Activated CD8-positive, alpha-beta memory T cell treated with anti-CD3 and anti-CD28 coated beads for 24 hours (primary cell): ENCODE results near the gene ANXA2.
"Not testable (repeated sequence)": the region's sequence is repeated elsewhere in the genome, so short reads cannot be mapped to it uniquely, and the experiment has no call there.

Experiments
- DNase-seq: peaks from one replicate; pipeline ENCODE4 v3.0.0-alpha.2; 2020

ANXA2 gene

GRCh38 chr15:60408463-60408981, 10.7 kb upstream of the ANXA2 start:
- DNase-seq: no peak

- DNase-seq: no peak
Measured at GRCh38 chr15:60407415-60407805, 9.6 kb upstream of the ANXA2 start.

DNA sequence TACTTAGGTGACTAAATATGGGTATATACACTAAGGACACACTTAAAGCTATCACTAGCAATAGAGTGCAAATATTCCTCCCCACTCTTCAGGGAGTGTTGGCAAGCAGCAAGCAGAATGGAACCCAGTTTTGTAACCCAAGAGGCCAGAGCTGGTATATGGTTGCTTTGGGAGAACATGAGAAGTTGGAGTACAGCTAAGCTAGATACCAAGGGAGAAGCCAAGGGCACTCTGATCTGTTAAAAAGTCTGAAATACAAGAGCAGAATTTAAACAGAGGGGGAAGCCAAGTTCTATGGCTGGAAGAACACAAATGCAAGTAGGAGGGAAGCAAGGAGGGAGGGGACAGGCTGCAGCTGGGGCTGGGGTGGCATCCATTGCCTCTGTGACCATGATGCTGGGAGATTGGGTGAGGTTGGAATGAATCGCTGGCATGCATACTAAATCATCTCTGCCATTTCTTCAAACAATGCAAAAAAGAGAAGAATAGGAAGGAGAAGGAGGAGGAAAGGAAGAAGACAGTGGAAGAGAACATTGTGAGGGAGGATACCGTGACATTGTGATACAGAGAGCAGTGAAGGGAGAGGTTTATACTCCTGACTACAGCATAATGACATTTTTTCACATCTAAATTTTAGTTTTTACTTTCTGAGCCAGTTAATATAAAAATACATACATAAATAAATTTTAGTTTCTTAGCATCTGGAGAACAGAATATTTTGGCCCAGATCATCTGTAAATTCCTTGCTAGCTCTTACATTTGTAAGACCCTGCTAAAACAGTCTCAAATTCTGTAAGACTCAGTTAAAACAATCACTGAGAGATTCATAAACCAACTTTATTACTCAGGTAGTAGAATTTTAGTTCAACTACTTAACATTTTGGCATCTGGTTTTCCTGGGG, 9.0 kb upstream of the ANXA2 start:
- no peak for DNase-seq

GRCh38 chr15:60405399-60405798, 7.6 kb upstream of the ANXA2 start:
- DNase-seq: no peak

GRCh38 chr15:60404351-60404750, 6.6 kb upstream of the ANXA2 start:
- not testable (repeated sequence) for DNase-seq

GRCh38 chr15:60400944-60401343, 3.2 kb upstream of the ANXA2 start:
- no peak for DNase-seq

DNA sequence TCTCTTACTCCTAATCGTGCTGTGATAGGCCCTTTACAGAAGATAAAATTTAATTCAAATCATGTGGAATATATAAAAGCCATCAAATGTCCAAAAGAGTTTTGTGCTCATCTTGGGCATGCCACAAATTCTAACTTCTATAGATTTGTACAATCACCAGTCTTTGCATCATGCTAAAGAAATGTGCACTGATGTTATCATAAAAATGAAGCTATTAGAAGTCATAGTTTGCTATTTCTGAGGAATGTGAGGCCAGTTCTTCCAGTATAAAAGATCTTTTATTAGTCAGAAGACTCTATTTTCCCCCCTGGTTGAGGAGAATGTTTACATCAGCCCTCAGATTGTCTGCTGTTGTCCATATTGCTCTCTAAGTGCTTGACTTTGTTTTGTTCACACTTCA, 2.1 kb upstream of the ANXA2 start:
- no peak for DNase-seq

DNA sequence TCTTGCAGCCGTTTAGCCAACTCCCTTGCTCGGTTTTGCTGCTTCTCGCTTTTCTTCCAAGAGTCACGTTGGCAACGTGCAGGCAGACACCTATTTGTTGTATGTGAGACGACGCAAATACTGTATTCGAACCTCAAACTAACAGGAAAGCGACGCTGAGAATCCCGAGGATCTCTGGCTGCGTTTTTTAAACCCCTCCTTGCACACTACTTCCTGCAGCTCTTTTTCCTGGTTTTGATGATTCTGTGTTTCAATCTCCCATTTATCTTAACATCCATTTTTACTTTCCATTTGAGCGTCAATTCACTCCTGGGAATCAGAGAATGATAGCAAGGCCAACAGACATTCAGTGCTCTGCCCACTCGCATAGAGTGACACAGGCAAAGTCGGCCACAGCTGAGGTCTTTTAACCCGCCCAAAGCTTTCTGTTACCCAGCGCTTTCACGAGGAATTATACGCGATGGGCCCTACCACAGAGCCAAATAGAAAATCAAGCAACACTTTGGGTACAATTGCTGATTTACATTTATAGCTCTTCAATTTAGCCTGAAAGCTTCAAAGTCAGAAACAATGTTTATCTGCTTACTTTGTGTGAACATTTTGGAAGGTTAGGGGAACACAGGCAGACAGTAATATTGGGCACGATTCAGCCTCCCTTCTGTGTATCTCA, 1.6 kb upstream of the ANXA2 start:
- no peak for DNase-seq

DNA sequence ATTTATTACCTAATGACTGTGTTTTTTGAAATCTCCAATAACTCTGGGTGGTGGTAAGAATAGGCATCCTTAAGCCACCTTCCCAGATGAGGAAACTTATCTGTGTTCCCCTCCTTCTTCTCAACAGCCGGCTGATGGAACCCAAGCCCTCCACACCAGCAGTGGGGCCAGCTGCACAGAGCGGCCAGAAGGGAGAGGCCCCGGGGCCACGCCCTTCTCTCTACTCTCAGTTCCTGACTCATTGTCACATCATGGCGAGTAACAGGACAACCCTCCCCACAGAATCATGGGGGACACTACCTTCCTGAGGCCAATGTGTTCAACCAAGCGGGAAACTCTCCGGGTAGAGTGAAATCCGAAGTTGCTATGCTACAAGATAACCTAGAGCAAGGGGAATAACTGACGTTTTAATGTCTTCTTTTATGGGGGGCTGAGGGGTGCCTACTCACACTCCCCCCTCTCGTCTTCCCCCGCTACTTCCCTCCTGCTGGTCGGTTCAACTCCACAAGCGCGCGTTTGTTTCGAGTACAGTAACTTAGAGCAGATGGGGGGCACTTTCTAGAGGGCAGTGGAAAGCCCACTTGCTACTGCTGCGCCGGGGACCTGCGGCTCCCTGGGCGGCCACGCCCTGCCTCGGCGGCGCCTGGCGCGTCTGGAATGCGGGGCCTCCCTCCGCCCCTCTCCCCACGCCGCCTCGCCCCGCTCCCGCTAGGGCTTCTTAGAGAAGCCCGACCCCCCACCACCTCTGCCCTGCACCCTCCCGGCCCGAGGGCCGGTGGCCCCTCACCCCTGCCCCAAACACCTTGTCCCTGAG, 621 bp downstream of the ANXA2 start:
- DNase-seq: peak; percentile 72

GRCh38 chr15:60396560-60396957, 1.2 kb downstream of the ANXA2 start:
- no peak for DNase-seq

DNA sequence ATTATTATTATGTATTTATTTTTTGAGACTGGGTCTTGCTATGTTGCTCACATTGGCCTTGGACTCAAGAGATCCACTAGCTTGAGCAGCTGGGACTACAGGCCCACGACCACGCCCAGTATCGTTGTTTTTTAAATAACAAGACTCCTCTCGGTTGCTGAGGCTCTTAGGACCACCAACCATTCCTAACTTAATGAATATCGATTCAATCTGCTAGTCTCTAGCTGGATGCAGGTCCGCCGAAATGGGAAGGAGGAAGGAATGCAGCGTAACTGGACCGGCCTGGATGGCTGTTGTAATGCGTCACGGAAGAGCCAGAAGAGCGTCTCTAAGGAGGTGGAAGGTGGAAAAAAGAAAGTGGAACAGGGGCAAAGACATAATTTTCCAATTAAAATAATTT, 1.7 kb downstream of the ANXA2 start:
- DNase-seq: no peak

DNA sequence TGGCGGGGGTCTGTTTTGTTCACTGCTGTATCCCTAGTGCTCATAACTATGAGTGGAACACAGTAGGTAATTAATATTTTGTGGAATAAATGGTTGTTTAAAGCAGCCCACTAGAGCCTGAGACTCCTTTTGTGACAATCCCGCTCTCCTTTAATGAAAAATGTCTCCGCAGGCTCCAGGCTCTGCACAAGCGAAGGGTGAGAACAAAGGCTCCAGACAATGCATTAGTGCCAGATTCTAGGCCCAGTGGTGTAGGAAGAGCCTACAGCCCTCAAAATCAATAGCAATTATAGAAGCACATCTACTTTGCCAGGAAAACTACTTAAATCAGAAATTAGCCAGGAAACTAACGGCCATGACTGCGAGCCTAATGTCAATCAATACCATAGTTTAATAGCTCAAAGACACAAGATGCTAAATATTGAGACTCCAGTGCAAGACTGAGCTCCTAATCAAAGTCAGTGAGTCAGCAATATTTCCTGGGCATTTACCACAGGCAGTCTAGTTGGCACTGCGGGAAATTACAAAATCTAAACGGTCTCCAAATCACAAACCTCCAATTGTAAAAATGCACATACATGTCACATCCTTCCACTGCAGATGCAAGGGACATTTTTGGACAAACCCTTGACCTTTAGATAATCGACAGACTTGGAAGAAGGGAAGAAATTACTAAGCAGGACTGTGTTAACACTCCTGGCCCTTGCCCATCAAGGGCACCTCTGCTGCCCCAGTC, 2.3 kb downstream of the ANXA2 start:
- DNase-seq: no peak

DNA sequence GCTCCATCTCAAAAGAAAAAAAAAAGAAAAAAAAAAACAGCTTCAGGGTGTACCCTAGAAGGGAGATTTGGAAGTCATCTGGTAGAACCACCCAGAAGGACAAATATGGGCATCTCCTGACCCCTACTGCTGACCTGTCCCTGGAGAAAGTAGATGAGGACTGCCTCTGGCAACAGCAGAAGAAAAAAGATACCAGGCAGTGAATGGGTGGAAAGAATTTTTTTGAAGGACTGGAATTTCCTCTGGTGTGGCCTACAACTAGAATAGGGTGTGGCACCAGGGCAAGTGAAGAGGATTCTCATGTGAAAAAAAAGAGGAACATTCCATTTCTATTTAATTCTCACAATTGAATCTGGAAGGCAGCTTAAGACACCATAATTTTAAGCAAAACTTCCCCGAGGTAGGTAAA, 3.1 kb downstream of the ANXA2 start:
- DNase-seq: no peak

DNA sequence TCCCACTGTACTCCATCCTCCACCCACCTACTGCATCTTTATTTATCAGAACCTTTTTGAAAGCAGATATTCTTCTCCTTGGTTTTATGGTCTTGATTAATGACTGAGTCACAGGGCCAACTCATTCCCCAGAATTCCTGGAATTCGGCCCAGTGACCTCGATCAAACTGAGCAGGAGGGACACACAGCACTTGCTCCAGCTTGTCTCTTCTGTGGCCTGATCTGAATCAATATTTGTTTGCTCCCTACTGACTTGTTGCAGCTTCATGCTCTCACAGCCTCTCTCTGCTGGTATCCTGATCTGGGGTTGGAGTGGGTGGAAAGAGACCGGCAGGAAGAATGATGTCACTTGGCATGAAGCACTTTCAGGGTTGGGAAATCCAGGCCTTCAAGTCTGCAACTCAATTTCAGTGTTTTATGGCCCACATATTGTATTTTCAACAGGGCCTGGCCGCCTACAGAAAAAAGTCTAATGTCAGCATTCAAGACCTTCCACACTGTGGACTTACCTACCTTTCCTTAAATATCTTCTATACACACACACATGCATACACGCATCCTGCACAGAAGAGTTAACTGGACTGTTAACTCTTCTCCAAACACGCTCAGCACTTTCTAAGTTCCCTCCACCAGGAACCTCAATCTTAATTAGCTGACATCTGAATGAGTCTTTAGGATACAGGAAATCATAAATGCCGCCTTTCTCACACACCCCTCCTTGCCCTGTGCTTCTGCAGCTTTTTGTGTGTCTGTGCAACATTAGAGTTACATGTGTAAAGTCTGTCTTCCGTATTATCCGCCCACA, 4.6 kb downstream of the ANXA2 start:
- no peak for DNase-seq

- no peak for DNase-seq
Measured at GRCh38 chr15:60392601-60392985, 5.2 kb downstream of the ANXA2 start.

GRCh38 chr15:60391722-60392315, 6.0 kb downstream of the ANXA2 start:
- DNase-seq: no peak

DNA sequence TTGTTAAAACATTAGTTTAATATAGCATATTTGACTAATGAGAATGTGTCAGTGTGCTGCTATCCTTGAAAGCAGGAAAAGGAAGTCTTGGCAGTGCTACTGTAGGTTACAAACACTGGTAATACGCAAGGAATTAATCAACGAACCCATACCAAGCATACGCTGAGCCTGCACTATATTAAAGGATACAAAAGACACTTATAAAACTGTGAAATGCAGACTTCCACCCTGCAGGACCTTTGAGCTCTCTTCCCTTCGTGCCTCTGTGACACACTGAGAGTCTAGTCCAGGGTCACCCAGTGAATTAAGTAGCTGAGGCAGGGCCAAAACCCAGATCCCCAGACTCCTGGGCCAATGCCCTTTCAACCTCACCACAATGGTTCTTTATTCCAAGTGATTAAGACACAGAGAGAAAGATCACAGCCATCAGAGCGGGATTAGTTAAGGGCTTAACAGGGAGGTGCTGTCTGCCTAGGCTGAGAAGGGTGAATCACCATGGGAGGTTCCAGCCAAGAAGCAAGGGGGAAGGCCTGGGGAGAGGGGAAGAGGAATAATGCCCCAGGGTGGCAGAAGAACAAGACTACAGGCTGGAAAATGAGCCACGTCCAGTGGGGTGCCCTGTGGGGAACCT, 6.8 kb downstream of the ANXA2 start:
- DNase-seq: no peak

- no peak for DNase-seq
Measured at GRCh38 chr15:60390231-60390630, 7.6 kb downstream of the ANXA2 start.

- no peak for DNase-seq
Measured at GRCh38 chr15:60389261-60390077, 8.3 kb downstream of the ANXA2 start.

- no peak for DNase-seq
Measured at GRCh38 chr15:60387321-60387720, 10.5 kb downstream of the ANXA2 start.
